Adrenal gland (tissue), 12 donors: ENCODE results near the gene CPVL. TPM values are rescaled to one million over a fixed set of nuclear protein-coding genes. Genes with fewer than 3 reads are reported as not detected.
A peak's percentile ranks its signal among the peaks of the same experiment; 100 is the strongest.

ENCODE experiments used
- DNase-seq, 7 donors: peaks; one replicate each; pipeline ENCODE4 v3.0.0-alpha.2; 2019 to 2020
- H3K27ac ChIP-seq, 5 donors: fragments of 200-600 bp; sonication (generic) in 4 of 5; 1 replicate in 3 of 5; 2 replicates in 2 of 5; pipeline versions ENCODE4 v1.5.1 to v1.8.0; 2016 to 2020; ENCODE audit warnings: mild to moderate bottlenecking in 1 of 5
- H3K27me3 ChIP-seq: fragments of 200-600 bp; 2 replicates; pipeline ENCODE4 v1.8.0; 2021
- H3K36me3 ChIP-seq, 2 donors: fragments of 200-600 bp; replicated peaks in 1 of 2; 1 replicate in 1 of 2; 2 replicates in 1 of 2; pipeline versions ENCODE4 v1.5.1 to v1.8.0; 2018 to 2022
- H3K4me1 ChIP-seq, 2 donors: fragments of 200-600 bp; replicated peaks in 1 of 2; 1 replicate in 1 of 2; 2 replicates in 1 of 2; pipeline versions ENCODE4 v1.5.1 to v1.8.0; 2018 to 2021
- H3K4me3 ChIP-seq, 4 donors: fragments of 200-600 bp; sonication (generic) in 3 of 4; one replicate each; pipeline ENCODE4 v1.5.1; 2016 to 2018
- H3K9me3 ChIP-seq, 3 donors: fragments of 200-600 bp; sonication (generic) in 1 of 3; replicated peaks in 1 of 3; 1 replicate in 2 of 3; 2 replicates in 1 of 3; pipeline versions ENCODE4 v1.5.1 to v1.8.0; 2016 to 2021
- POLR2A ChIP-seq, 2 donors: fragments of 450-650 bp; IDR thresholded peaks; one replicate each; pipeline ENCODE4 v1.6.1; 2017; ENCODE audit warnings: antibody characterized with exemption in 2 of 2, mild to moderate bottlenecking in 2 of 2, moderate library complexity in 1 of 2
- WGBS, 4 donors: extraction: QIAGEN DNeasy Blood & Tissue Kit in 2 of 4; methylation state at CpG; one replicate each; pipeline versions ENCODE4 v1.1.5 to v1.1.7; 2013 to 2017; 5-methylcytosine and 5-hydroxymethylcytosine counted together
- intact Hi-C, 2 donors: fragments of 100-400 bp; cut with DNase I; formaldehyde crosslinking; loops; one replicate each; pipeline versions ENCODE4 v1.14.1 to v1.15.0; 2022 to 2023
- polyA plus RNA-seq, 3 donors: library from polyadenylated mRNA; stranded (reverse); fragments of 200-250 nt in 2 of 3; fragments of 350-450 nt in 1 of 3; fragmentation: Illumina TruSeq in 1 of 3; extraction: RNeasy Lipid Tissue Mini Kit (QIAGEN cat#74804) in 1 of 3; gene quantifications; one replicate each; pipeline ENCODE4 v1.2.3, GENCODE V29; 2013 to 2014
- total RNA-seq, 9 donors: library from RNA; depleted of rRNA in 4 of 9; stranded (reverse); fragments of >200 nt in 4 of 9; fragments of 120-200 nt in 1 of 9; fragmentation: NEBNext Ultra II Directional in 1 of 9; extraction: Animal tissue kit (Norgen Biotek cat#: 25700) in 1 of 9; gene quantifications; one replicate each; pipeline versions ENCODE4 v1.1.0 to v1.2.4, GENCODE V29; 2013 to 2023
- TF ChIP-seq, protein P1 (sequence below), 6 experiments: fragments of 450-650 bp in 4 of 6; fragments of 200-600 bp in 2 of 6; sonication (generic) in 1 of 6; IDR thresholded peaks; 1 replicate in 5 of 6; 2 replicates in 1 of 6; pipeline versions ENCODE4 v1.5.1 to v1.8.0; 2016 to 2021; ENCODE audit warnings: antibody characterized with exemption in 6 of 6, mild to moderate bottlenecking in 2 of 6, moderate library complexity in 1 of 6
- donor health status: healthy with polysubstance abuse.
- donor health status: Bipolar disorder and iron deficiency.
- donor health status: DM: yes; HTN: yes; CAD: no.
- donor health status: DM: no; HTN: no; CAD: no.
- donor health status: DM: no; HTN: no; CAD: no.
- donor health status: DM: yes; HTN: yes; CAD: no.

CPVL gene
- total and polyA plus RNA-seq, 12 donors = 3.2 to 61.7 (median 32.7) TPM

DNA sequence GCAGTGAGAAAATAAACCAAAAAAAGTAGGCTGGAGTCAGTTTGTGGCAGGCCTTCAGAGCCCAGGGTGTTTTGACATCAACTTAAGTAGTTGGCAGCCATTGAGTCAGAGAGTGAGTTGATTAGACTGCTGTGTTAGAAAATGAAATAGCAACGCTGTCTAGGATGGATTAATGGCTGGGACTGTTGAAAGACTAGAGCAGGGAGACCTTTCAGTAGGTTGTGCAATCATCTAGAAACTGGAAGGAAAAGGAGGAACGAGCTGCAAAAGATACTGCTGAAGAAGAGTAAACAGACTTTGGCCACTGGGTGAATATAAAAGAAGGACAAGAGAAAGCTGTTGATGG, 159.6 kb downstream of the CPVL start:
- Histone ChIP-seq H3K9me3 (no peaks in the 10 kb centered on the region), H3K27me3 (no peaks in the 10 kb centered on the region), H3K4me3 (no peak overlapping the region), H3K36me3 (no peaks in the 10 kb centered on the region), H3K4me1 (peaks cover 0 to 28% of the 10 kb centered on the region in 2 donors), H3K27ac (peak overlapping the region in 2 of 5 donors; percentile 8 to 14)
- peak in 1 of 7 donors; percentile 18 for DNase-seq
- no peak for TF ChIP-seq POLR2A (IDR thresholded peaks at IDR 0.05)
- TF ChIP-seq, protein P1, sequence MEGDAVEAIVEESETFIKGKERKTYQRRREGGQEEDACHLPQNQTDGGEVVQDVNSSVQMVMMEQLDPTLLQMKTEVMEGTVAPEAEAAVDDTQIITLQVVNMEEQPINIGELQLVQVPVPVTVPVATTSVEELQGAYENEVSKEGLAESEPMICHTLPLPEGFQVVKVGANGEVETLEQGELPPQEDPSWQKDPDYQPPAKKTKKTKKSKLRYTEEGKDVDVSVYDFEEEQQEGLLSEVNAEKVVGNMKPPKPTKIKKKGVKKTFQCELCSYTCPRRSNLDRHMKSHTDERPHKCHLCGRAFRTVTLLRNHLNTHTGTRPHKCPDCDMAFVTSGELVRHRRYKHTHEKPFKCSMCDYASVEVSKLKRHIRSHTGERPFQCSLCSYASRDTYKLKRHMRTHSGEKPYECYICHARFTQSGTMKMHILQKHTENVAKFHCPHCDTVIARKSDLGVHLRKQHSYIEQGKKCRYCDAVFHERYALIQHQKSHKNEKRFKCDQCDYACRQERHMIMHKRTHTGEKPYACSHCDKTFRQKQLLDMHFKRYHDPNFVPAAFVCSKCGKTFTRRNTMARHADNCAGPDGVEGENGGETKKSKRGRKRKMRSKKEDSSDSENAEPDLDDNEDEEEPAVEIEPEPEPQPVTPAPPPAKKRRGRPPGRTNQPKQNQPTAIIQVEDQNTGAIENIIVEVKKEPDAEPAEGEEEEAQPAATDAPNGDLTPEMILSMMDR (IDR thresholded peaks at IDR 0.05) = no peak
- intact Hi-C loops = no loop called here
- WGBS, 4 donors = 36 to 46% (median 41%) methylated on average over 2 of the region's 2 CpGs

DNA sequence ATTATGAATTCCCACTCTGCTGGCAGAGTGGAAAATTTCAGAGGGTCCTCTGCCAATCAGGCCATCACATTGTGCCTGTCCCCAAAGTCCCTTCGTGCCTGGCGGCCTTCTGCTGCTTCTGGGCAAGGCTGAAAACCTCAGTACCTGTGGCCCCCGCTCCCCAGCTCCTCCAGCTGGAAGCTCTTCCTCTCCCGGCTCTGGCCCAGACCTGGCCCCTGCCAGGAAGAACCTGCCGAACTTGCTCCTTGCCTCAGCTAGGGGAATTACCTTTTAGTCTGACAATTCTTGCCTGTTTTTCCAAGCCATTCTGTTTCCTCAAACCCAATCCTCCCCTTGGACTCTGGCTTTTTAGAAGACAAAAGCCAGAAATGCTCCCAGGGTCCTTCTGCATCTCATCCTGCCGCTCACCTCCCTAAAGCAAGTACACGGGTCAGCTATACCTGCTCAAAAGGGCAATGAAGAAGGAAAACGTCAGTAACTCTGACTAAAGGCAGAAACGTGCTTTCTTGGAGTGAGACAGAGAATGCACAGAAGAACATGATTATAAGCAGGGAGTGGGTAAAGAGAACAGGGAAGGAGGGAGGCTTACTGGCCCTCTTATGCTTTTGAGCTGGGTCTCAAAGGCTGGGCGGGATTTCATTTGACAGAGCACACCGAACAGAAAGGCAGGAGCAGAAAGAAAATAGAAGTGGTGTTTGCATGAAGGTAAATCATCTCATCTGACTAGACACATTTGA, 160.1 kb downstream of the CPVL start:
- H3K27ac ChIP-seq = peak overlapping the region in 2 of 5 donors; percentile 8 to 14
- no peaks in the 10 kb centered on the region for H3K27me3 ChIP-seq
- WGBS, 4 donors = 77 to 86% (median 81%) methylated on average over 11 of the region's 11 CpGs
- H3K4me3 ChIP-seq = no peak overlapping the region
- TF ChIP-seq, protein P1 (IDR thresholded peaks at IDR 0.05) = no peak
- TF ChIP-seq POLR2A (IDR thresholded peaks at IDR 0.05) = no peak
- H3K4me1 ChIP-seq = peaks cover 0 to 28% of the 10 kb centered on the region in 2 donors
- intact Hi-C loops = no loop called here
- no peaks in the 10 kb centered on the region for H3K9me3 ChIP-seq
- no peaks in the 10 kb centered on the region for H3K36me3 ChIP-seq
- DNase-seq = no peak

DNA sequence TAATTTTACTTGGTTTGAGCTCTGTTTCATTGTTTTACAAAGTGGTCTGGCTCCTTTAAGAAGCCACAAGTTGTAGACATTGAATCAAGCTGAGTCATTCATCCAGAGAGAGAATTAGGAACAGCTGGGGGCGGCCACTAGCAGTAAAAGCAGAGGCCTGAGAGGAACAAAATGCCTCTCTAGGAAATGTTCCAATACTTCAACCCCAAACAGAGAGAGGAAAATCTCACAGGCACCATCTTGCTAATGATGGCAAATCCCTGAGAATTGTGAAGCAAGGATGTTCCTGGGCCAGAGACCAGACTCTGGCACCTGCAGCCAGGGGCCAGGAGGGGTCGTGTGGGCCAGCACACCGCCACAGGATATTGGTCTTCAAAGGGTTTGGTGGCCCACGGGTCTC, 161.7 kb downstream of the CPVL start:
- DNase-seq = peak in 6 of 7 donors; percentile 38 to 76 (median 47)
- TF ChIP-seq, protein P1 (IDR thresholded peaks at IDR 0.05) = no peak
- TF ChIP-seq POLR2A (IDR thresholded peaks at IDR 0.05) = no peak
- intact Hi-C loops = no loop called here
- 52 to 68% (median 59%) methylated on average over 4 of the region's 4 CpGs for WGBS, 4 donors
- H3K27me3 ChIP-seq = no peaks in the 10 kb centered on the region
- H3K27ac ChIP-seq = peak overlapping the region in 1 of 5 donors; percentile 55
- H3K36me3 ChIP-seq = no peaks in the 10 kb centered on the region
- H3K4me1 ChIP-seq = peaks cover 0 to 28% of the 10 kb centered on the region in 2 donors
- H3K4me3 ChIP-seq = no peak overlapping the region
- no peaks in the 10 kb centered on the region for H3K9me3 ChIP-seq

DNA sequence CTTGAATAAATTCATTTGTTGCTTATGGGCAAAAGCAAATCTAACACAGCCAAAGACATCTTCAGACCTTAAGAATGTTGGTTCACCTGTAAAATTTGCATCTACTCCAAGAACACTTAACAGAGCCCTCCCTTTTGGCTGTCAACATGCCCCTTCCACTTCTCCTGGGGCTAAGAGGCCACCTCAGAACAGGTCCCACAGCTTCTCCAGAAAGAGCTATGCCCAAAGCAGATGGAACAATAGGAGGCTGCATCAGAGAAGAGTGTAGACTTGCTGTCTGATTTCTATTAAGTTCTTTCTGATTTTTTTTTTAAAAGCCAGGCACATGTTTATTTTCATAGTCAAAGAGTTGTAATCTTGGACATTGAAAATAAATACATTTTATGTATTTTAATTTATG, 162.1 kb downstream of the CPVL start:
- Histone ChIP-seq H3K27me3 (no peaks in the 10 kb centered on the region), H3K27ac (no peak overlapping the region), H3K36me3 (no peaks in the 10 kb centered on the region), H3K4me1 (peaks cover 0 to 28% of the 10 kb centered on the region in 2 donors), H3K9me3 (no peaks in the 10 kb centered on the region), H3K4me3 (no peak overlapping the region)
- no peak for DNase-seq
- TF ChIP-seq, protein P1 (IDR thresholded peaks at IDR 0.05) = no peak
- no peak for TF ChIP-seq POLR2A (IDR thresholded peaks at IDR 0.05)
- intact Hi-C loops = no loop called here
